ENCODE data around the gene PHF21A.

The PHF21A gene

GRCh38 chr11:45973601-45974000, 147.7 kb downstream of the PHF21A start:
- Histone ChIP-seq H3K4me3 (ENCODE audit: low read depth in 1 of 2, low read length in 2 of 2) (no peak overlapping the region), H3K27ac (ENCODE audit: low read depth, low read length) (no peak overlapping the region), H3K36me3 (ENCODE audit: control insufficient read depth in 1 of 2, insufficient read depth in 2 of 2, low read length in 2 of 2) (peaks cover 14 to 34% of the 10 kb centered on the region in 2 donors), H3K9ac (ENCODE audit: low read depth in 1 of 2, low read length in 2 of 2) (no peak overlapping the region), H3K27me3 (ENCODE audit: control insufficient read depth in 1 of 2, insufficient read depth in 2 of 2, low read length in 2 of 2) (no peaks in the 10 kb centered on the region), H3K9me3 (ENCODE audit: control insufficient read depth in 1 of 2, low read length in 2 of 2) (no peaks in the 10 kb centered on the region), H3K4me1 (ENCODE audit: control insufficient read depth in 1 of 2, insufficient read depth in 2 of 2, low read length in 2 of 2) (no peaks in the 10 kb centered on the region)

GRCh38 chr11:45968901-45969300, 152.4 kb downstream of the PHF21A start:
- no peak overlapping the region for H3K4me3 ChIP-seq (ENCODE audit: low read depth in 1 of 2, low read length in 2 of 2)
- no peaks in the 10 kb centered on the region for H3K4me1 ChIP-seq (ENCODE audit: control insufficient read depth in 1 of 2, insufficient read depth in 2 of 2, low read length in 2 of 2)
- peaks cover 15 to 46% of the 10 kb centered on the region in 2 donors for H3K36me3 ChIP-seq (ENCODE audit: control insufficient read depth in 1 of 2, insufficient read depth in 2 of 2, low read length in 2 of 2)
- H3K27ac ChIP-seq (ENCODE audit: low read depth, low read length): no peak overlapping the region
- H3K9ac ChIP-seq (ENCODE audit: low read depth in 1 of 2, low read length in 2 of 2): no peak overlapping the region
- H3K9me3 ChIP-seq (ENCODE audit: control insufficient read depth in 1 of 2, low read length in 2 of 2): no peaks in the 10 kb centered on the region
- no peaks in the 10 kb centered on the region for H3K27me3 ChIP-seq (ENCODE audit: control insufficient read depth in 1 of 2, insufficient read depth in 2 of 2, low read length in 2 of 2)

GRCh38 chr11:45967506-45967905, 153.7 kb downstream of the PHF21A start:
- Histone ChIP-seq H3K4me3 (ENCODE audit: low read depth in 1 of 2, low read length in 2 of 2) (no peak overlapping the region), H3K27me3 (ENCODE audit: control insufficient read depth in 1 of 2, insufficient read depth in 2 of 2, low read length in 2 of 2) (no peaks in the 10 kb centered on the region), H3K9ac (ENCODE audit: low read depth in 1 of 2, low read length in 2 of 2) (no peak overlapping the region), H3K9me3 (ENCODE audit: control insufficient read depth in 1 of 2, low read length in 2 of 2) (no peaks in the 10 kb centered on the region), H3K4me1 (ENCODE audit: control insufficient read depth in 1 of 2, insufficient read depth in 2 of 2, low read length in 2 of 2) (no peaks in the 10 kb centered on the region), H3K27ac (ENCODE audit: low read depth, low read length) (no peak overlapping the region), H3K36me3 (ENCODE audit: control insufficient read depth in 1 of 2, insufficient read depth in 2 of 2, low read length in 2 of 2) (peaks cover 15 to 46% of the 10 kb centered on the region in 2 donors)

GRCh38 chr11:45964911-45965389, 156.3 kb downstream of the PHF21A start:
- H3K9ac ChIP-seq (ENCODE audit: low read depth in 1 of 2, low read length in 2 of 2): no peak overlapping the region
- H3K4me1 ChIP-seq (ENCODE audit: control insufficient read depth in 1 of 2, insufficient read depth in 2 of 2, low read length in 2 of 2): no peaks in the 10 kb centered on the region
- no peaks in the 10 kb centered on the region for H3K27me3 ChIP-seq (ENCODE audit: control insufficient read depth in 1 of 2, insufficient read depth in 2 of 2, low read length in 2 of 2)
- no peak overlapping the region for H3K4me3 ChIP-seq (ENCODE audit: low read depth in 1 of 2, low read length in 2 of 2)
- peaks cover 4 to 31% of the 10 kb centered on the region in 2 donors for H3K36me3 ChIP-seq (ENCODE audit: control insufficient read depth in 1 of 2, insufficient read depth in 2 of 2, low read length in 2 of 2)
- no peaks in the 10 kb centered on the region for H3K9me3 ChIP-seq (ENCODE audit: control insufficient read depth in 1 of 2, low read length in 2 of 2)
- no peak overlapping the region for H3K27ac ChIP-seq (ENCODE audit: low read depth, low read length)

- H3K36me3 ChIP-seq (ENCODE audit: control insufficient read depth in 1 of 2, insufficient read depth in 2 of 2, low read length in 2 of 2): peaks cover 4 to 5% of the 10 kb centered on the region in 2 donors
- no peak overlapping the region for H3K27ac ChIP-seq (ENCODE audit: low read depth, low read length)
Observed at GRCh38 chr11:45961751-45962240, 159.5 kb downstream of the PHF21A start.

GRCh38 chr11:45960387-45961095, 160.7 kb downstream of the PHF21A start:
- Histone ChIP-seq H3K36me3 (ENCODE audit: control insufficient read depth in 1 of 2, insufficient read depth in 2 of 2, low read length in 2 of 2) (peaks cover 4 to 5% of the 10 kb centered on the region in 2 donors), H3K4me1 (ENCODE audit: control insufficient read depth in 1 of 2, insufficient read depth in 2 of 2, low read length in 2 of 2) (no peaks in the 10 kb centered on the region), H3K4me3 (ENCODE audit: low read depth in 1 of 2, low read length in 2 of 2) (no peak overlapping the region), H3K9ac (ENCODE audit: low read depth in 1 of 2, low read length in 2 of 2) (no peak overlapping the region), H3K9me3 (ENCODE audit: control insufficient read depth in 1 of 2, low read length in 2 of 2) (no peaks in the 10 kb centered on the region), H3K27ac (ENCODE audit: low read depth, low read length) (no peak overlapping the region), H3K27me3 (ENCODE audit: control insufficient read depth in 1 of 2, insufficient read depth in 2 of 2, low read length in 2 of 2) (no peaks in the 10 kb centered on the region)

More at GRCh38 chr11:45961751-45962240, 159.5 kb downstream of the PHF21A start:
- Histone ChIP-seq H3K9ac (ENCODE audit: low read depth in 1 of 2, low read length in 2 of 2) (no peak overlapping the region), H3K27me3 (ENCODE audit: control insufficient read depth in 1 of 2, insufficient read depth in 2 of 2, low read length in 2 of 2) (no peaks in the 10 kb centered on the region), H3K4me3 (ENCODE audit: low read depth in 1 of 2, low read length in 2 of 2) (no peak overlapping the region), H3K9me3 (ENCODE audit: control insufficient read depth in 1 of 2, low read length in 2 of 2) (no peaks in the 10 kb centered on the region), H3K4me1 (ENCODE audit: control insufficient read depth in 1 of 2, insufficient read depth in 2 of 2, low read length in 2 of 2) (no peaks in the 10 kb centered on the region)

GRCh38 chr11:45959851-45960250, 161.4 kb downstream of the PHF21A start:
- H3K36me3 ChIP-seq (ENCODE audit: control insufficient read depth in 1 of 2, insufficient read depth in 2 of 2, low read length in 2 of 2): no peaks in the 10 kb centered on the region
- H3K9ac ChIP-seq (ENCODE audit: low read depth in 1 of 2, low read length in 2 of 2): no peak overlapping the region
- no peak overlapping the region for H3K4me3 ChIP-seq (ENCODE audit: low read depth in 1 of 2, low read length in 2 of 2)
- H3K4me1 ChIP-seq (ENCODE audit: control insufficient read depth in 1 of 2, insufficient read depth in 2 of 2, low read length in 2 of 2): no peaks in the 10 kb centered on the region
- H3K27me3 ChIP-seq (ENCODE audit: control insufficient read depth in 1 of 2, insufficient read depth in 2 of 2, low read length in 2 of 2): no peaks in the 10 kb centered on the region
- H3K27ac ChIP-seq (ENCODE audit: low read depth, low read length): no peak overlapping the region
- no peaks in the 10 kb centered on the region for H3K9me3 ChIP-seq (ENCODE audit: control insufficient read depth in 1 of 2, low read length in 2 of 2)

- H3K27ac ChIP-seq (ENCODE audit: low read depth, low read length): no peak overlapping the region
- no peak overlapping the region for H3K9ac ChIP-seq (ENCODE audit: low read depth in 1 of 2, low read length in 2 of 2)
- H3K36me3 ChIP-seq (ENCODE audit: control insufficient read depth in 1 of 2, insufficient read depth in 2 of 2, low read length in 2 of 2): peaks cover 30 to 47% of the 10 kb centered on the region in 2 donors
- H3K4me3 ChIP-seq (ENCODE audit: low read depth in 1 of 2, low read length in 2 of 2): no peak overlapping the region
- no peaks in the 10 kb centered on the region for H3K4me1 ChIP-seq (ENCODE audit: control insufficient read depth in 1 of 2, insufficient read depth in 2 of 2, low read length in 2 of 2)
- H3K27me3 ChIP-seq (ENCODE audit: control insufficient read depth in 1 of 2, insufficient read depth in 2 of 2, low read length in 2 of 2): no peaks in the 10 kb centered on the region
- H3K9me3 ChIP-seq (ENCODE audit: control insufficient read depth in 1 of 2, low read length in 2 of 2): no peaks in the 10 kb centered on the region
Observed at GRCh38 chr11:45949992-45950407, 171.3 kb downstream of the PHF21A start.

GRCh38 chr11:45948356-45948755, 172.9 kb downstream of the PHF21A start:
- Histone ChIP-seq H3K4me1 (ENCODE audit: control insufficient read depth in 1 of 2, insufficient read depth in 2 of 2, low read length in 2 of 2) (no peaks in the 10 kb centered on the region), H3K27ac (ENCODE audit: low read depth, low read length) (no peak overlapping the region), H3K4me3 (ENCODE audit: low read depth in 1 of 2, low read length in 2 of 2) (no peak overlapping the region), H3K9me3 (ENCODE audit: control insufficient read depth in 1 of 2, low read length in 2 of 2) (no peaks in the 10 kb centered on the region), H3K27me3 (ENCODE audit: control insufficient read depth in 1 of 2, insufficient read depth in 2 of 2, low read length in 2 of 2) (no peaks in the 10 kb centered on the region), H3K9ac (ENCODE audit: low read depth in 1 of 2, low read length in 2 of 2) (no peak overlapping the region), H3K36me3 (ENCODE audit: control insufficient read depth in 1 of 2, insufficient read depth in 2 of 2, low read length in 2 of 2) (peaks cover 28 to 52% of the 10 kb centered on the region in 2 donors)

- Histone ChIP-seq H3K36me3 (ENCODE audit: control insufficient read depth in 1 of 2, insufficient read depth in 2 of 2, low read length in 2 of 2) (peaks cover 25 to 52% of the 10 kb centered on the region in 2 donors), H3K4me1 (ENCODE audit: control insufficient read depth in 1 of 2, insufficient read depth in 2 of 2, low read length in 2 of 2) (no peaks in the 10 kb centered on the region), H3K9ac (ENCODE audit: low read depth in 1 of 2, low read length in 2 of 2) (no peak overlapping the region), H3K9me3 (ENCODE audit: control insufficient read depth in 1 of 2, low read length in 2 of 2) (no peaks in the 10 kb centered on the region), H3K4me3 (ENCODE audit: low read depth in 1 of 2, low read length in 2 of 2) (no peak overlapping the region), H3K27me3 (ENCODE audit: control insufficient read depth in 1 of 2, insufficient read depth in 2 of 2, low read length in 2 of 2) (no peaks in the 10 kb centered on the region), H3K27ac (ENCODE audit: low read depth, low read length) (no peak overlapping the region)
Observed at GRCh38 chr11:45947885-45948284, 173.4 kb downstream of the PHF21A start.

All from duodenal mucosa (tissue), 2 donors.